ENCODE results near the gene REV3L.
"Not testable (repeated sequence)": the region's sequence is repeated elsewhere in the genome, so short reads cannot be mapped to it uniquely, and the experiment has no call there.

REV3L gene

GRCh38 chr6:111482959-111483735 lies at the start of gene REV3L:
Gene REV3L, minus strand, starts transcription at chr6:111483218. Its CDS starts 330 bp downstream, at chr6:111482888.
- peak; percentile 91 for DNase-seq

- DNase-seq, result no peak
Measured at GRCh38 chr6:111531185-111531584, 48.2 kb upstream of the REV3L start.

GRCh38 chr6:111530667-111531066 lies 47.6 kb upstream of the REV3L start:
- no peak for DNase-seq

GRCh38 chr6:111530218-111530617 lies 47.2 kb upstream of the REV3L start:
- DNase-seq, result no peak

- DNase-seq, result no peak
Measured at GRCh38 chr6:111527367-111527766, 44.3 kb upstream of the REV3L start.

GRCh38 chr6:111524735-111525134 lies 41.7 kb upstream of the REV3L start:
- no peak for DNase-seq

GRCh38 chr6:111524252-111524651 lies 41.2 kb upstream of the REV3L start:
- DNase-seq, result no peak

GRCh38 chr6:111523484-111524167 lies 40.6 kb upstream of the REV3L start:
- DNase-seq, result no peak

GRCh38 chr6:111522393-111523020 lies 39.5 kb upstream of the REV3L start:
- DNase-seq, result no peak

GRCh38 chr6:111521497-111522270 lies 38.7 kb upstream of the REV3L start:
- DNase-seq, result no peak

GRCh38 chr6:111520524-111520923 lies 37.5 kb upstream of the REV3L start:
- DNase-seq, result no peak

- DNase-seq, result no peak
Measured at GRCh38 chr6:111517965-111518364, 34.9 kb upstream of the REV3L start.

GRCh38 chr6:111515259-111515658 lies 32.2 kb upstream of the REV3L start:
- no peak for DNase-seq

GRCh38 chr6:111514531-111514930 lies 31.5 kb upstream of the REV3L start:
- DNase-seq, result not testable (repeated sequence)

- DNase-seq, result not testable (repeated sequence)
Measured at GRCh38 chr6:111507219-111507618, 24.2 kb upstream of the REV3L start.

GRCh38 chr6:111505498-111505897 lies 22.5 kb upstream of the REV3L start:
- DNase-seq, result not testable (repeated sequence)

GRCh38 chr6:111503660-111504059 lies 20.6 kb upstream of the REV3L start:
- DNase-seq, result no peak

GRCh38 chr6:111503194-111503593 lies 20.2 kb upstream of the REV3L start:
- DNase-seq, result no peak

GRCh38 chr6:111502154-111502553 lies 19.1 kb upstream of the REV3L start:
- no peak for DNase-seq

GRCh38 chr6:111499269-111499793 lies 16.3 kb upstream of the REV3L start:
- no peak for DNase-seq

GRCh38 chr6:111494951-111495635 lies 12.1 kb upstream of the REV3L start:
- DNase-seq, result no peak

GRCh38 chr6:111492499-111492898 lies 9.5 kb upstream of the REV3L start:
- no peak for DNase-seq

Measured in stimulated activated CD4-positive, alpha-beta T cell treated with anti-CD3 and anti-CD28 coated beads, Interleukin-1b, Interleukin-23, amount 100 ng/mL, for 48 hours (primary cell).